ENCODE results near the gene NSFL1C.
"Not testable (repeated sequence)": the region's sequence is repeated elsewhere in the genome, so short reads cannot be mapped to it uniquely, and the experiment has no call there.

Gene NSFL1C

DNA sequence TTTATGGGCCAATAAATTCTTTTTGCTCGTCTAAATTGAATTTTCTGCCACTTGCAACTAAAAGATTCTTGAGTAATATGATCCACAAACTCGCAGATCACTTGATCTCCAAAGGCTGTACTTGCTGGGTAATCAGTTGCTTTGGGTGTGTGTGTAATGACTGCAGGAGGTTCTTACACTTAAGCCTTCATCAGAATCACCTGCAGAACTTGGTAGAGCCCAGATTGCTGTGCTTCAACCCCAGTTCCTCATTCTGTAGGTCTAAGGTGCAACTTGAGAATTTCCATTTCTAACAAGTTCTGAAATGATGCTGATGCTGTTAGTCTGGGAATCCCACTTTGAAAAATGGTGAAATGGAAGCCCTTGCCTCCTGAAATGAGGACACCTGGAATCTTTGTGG is 60.8 kb downstream of the NSFL1C start:
- Mint-ChIP-seq H3K27me3 (no peaks in the 10 kb centered on the region), H3K36me3 (peaks cover 12% of the 10 kb centered on the region), H3K27ac (no peak overlapping the region), H3K9me3 (ENCODE audit: low read depth) (peaks cover 4% of the 10 kb centered on the region), H3K4me1 (ENCODE audit: low read depth) (peaks cover 19% of the 10 kb centered on the region), H3K4me3 (no peak overlapping the region)

DNA sequence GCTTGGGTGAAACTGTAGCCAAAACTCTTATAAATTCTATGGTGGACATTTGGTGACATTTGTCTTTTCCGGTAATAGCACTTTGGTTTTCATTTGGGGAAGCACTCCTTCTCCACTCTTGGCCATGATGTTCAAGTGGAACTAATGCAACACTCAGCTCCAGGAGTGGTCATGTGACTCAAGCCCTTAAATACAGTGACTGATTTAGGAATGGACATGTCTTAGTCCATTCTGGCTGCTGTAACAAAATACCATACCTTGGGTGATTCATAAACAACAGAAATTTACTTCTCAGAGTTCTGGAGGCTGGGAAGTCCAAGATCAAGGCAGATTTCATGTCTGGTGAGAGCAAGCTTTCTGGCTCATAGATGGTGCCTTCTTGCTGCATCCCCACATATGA is 63.0 kb downstream of the NSFL1C start:
- H3K27me3 Mint-ChIP-seq, result no peaks in the 10 kb centered on the region
- no peak overlapping the region for H3K27ac Mint-ChIP-seq
- no peak overlapping the region for H3K4me3 Mint-ChIP-seq
- H3K9me3 Mint-ChIP-seq (ENCODE audit: low read depth), result peaks cover 4% of the 10 kb centered on the region
- H3K36me3 Mint-ChIP-seq, result peaks cover 10% of the 10 kb centered on the region
- H3K4me1 Mint-ChIP-seq (ENCODE audit: low read depth), result peaks cover 19% of the 10 kb centered on the region

GRCh38 chr20:1402149-1402548 is 64.5 kb downstream of the NSFL1C start:
- Mint-ChIP-seq H3K36me3 (peaks cover 7% of the 10 kb centered on the region), H3K4me3 (no peak overlapping the region), H3K27me3 (no peaks in the 10 kb centered on the region), H3K27ac (no peak overlapping the region), H3K4me1 (ENCODE audit: low read depth) (peaks cover 24% of the 10 kb centered on the region), H3K9me3 (ENCODE audit: low read depth) (peaks cover 4% of the 10 kb centered on the region)

DNA sequence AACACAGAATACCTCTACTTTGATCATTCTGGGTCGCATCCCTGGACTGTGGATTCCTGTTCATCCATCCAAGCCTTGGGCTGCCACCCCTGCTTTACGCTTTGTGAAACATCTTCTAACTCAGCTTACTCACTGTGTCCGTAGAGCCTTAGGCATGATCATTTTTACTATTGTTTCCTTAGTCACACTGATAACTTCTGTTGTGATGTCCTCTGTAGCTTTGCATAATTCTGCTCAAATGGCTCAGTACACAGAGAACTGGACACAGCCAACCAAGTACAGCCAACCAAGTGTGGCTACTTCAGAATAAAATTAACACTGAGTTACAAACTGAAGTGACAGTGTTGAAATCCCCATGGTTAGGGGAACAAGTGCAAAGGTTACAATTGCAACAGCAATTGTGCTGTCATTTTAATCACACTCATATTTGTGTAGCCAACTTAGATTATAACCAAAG is 65.2 kb downstream of the NSFL1C start:
- H3K27me3 Mint-ChIP-seq, result no peaks in the 10 kb centered on the region
- H3K27ac Mint-ChIP-seq, result no peak overlapping the region
- H3K4me3 Mint-ChIP-seq, result no peak overlapping the region
- H3K4me1 Mint-ChIP-seq (ENCODE audit: low read depth), result peaks cover 31% of the 10 kb centered on the region
- H3K36me3 Mint-ChIP-seq, result peaks cover 4% of the 10 kb centered on the region
- H3K9me3 Mint-ChIP-seq (ENCODE audit: low read depth), result peaks cover 10% of the 10 kb centered on the region

- not testable (repeated sequence) for H3K36me3 Mint-ChIP-seq, H3K27me3 Mint-ChIP-seq, H3K27ac Mint-ChIP-seq
Observed at GRCh38 chr20:1399678-1400366, 66.8 kb downstream of the NSFL1C start.

GRCh38 chr20:1398185-1398584 is 68.5 kb downstream of the NSFL1C start:
- peaks cover 40% of the 10 kb centered on the region for H3K4me1 Mint-ChIP-seq (ENCODE audit: low read depth)
- not testable (repeated sequence) for H3K27ac Mint-ChIP-seq, H3K27me3 Mint-ChIP-seq

More at GRCh38 chr20:1399678-1400366, 66.8 kb downstream of the NSFL1C start:
- not testable (repeated sequence) for H3K4me3 Mint-ChIP-seq
- H3K9me3 Mint-ChIP-seq (ENCODE audit: low read depth), result peaks cover 10% of the 10 kb centered on the region
- peaks cover 33% of the 10 kb centered on the region for H3K4me1 Mint-ChIP-seq (ENCODE audit: low read depth)

GRCh38 chr20:1397710-1398109 is 68.9 kb downstream of the NSFL1C start:
- Mint-ChIP-seq H3K27ac (no peak overlapping the region), H3K4me1 (ENCODE audit: low read depth) (peaks cover 39% of the 10 kb centered on the region), H3K36me3 (peaks cover 4% of the 10 kb centered on the region), H3K4me3 (no peak overlapping the region), H3K27me3 (no peaks in the 10 kb centered on the region), H3K9me3 (ENCODE audit: low read depth) (peaks cover 9% of the 10 kb centered on the region)

More at GRCh38 chr20:1398185-1398584, 68.5 kb downstream of the NSFL1C start:
- not testable (repeated sequence) for H3K36me3 Mint-ChIP-seq, H3K4me3 Mint-ChIP-seq
- peaks cover 10% of the 10 kb centered on the region for H3K9me3 Mint-ChIP-seq (ENCODE audit: low read depth)

DNA sequence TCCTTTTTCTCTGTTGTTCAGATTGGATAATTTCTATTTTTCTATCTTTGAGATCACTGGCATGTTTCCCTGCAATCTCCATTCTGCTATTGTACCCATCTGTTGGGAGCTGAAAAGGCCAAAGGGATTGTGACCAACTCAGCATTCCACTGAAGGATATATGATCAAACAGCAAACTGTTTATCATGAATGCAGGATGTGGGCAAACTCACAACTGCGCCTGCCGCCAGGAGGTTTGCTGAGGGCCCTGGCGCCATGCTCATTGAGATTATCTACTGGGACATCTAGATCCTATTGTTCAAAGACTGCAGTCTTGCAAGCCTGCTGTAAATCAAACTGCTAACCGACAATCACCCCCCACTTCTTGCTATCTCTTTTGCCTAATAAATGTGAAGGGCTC is 69.9 kb downstream of the NSFL1C start:
- Mint-ChIP-seq H3K36me3 (no peaks in the 10 kb centered on the region), H3K27ac (no peak overlapping the region), H3K4me3 (peak overlapping the region; percentile 17), H3K4me1 (ENCODE audit: low read depth) (peaks cover 33% of the 10 kb centered on the region), H3K9me3 (ENCODE audit: low read depth) (peaks cover 7% of the 10 kb centered on the region), H3K27me3 (no peaks in the 10 kb centered on the region)

DNA sequence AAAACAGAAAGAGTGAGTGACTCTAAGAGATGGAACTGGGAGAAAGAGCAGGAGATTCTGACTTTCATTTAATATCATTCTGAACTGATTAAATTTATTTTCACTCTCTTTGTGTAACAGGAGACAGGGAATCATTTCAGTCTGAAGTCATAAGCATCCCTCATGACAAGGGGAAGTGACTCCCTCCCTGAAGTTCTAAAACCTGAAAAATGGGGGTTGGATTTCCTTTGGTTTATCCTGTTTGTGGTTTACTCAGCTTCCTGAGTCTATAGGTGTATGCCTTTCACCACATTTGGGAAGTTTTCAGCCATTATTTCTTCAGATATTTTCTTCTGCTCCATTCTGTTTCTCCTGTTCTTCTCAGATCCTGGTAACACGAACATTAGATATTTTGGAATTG is 70.4 kb downstream of the NSFL1C start:
- Mint-ChIP-seq H3K9me3 (ENCODE audit: low read depth) (peaks cover 7% of the 10 kb centered on the region), H3K27ac (no peak overlapping the region), H3K27me3 (no peaks in the 10 kb centered on the region), H3K4me3 (peak overlapping the region; percentile 17), H3K36me3 (no peaks in the 10 kb centered on the region), H3K4me1 (ENCODE audit: low read depth) (peaks cover 31% of the 10 kb centered on the region)

DNA sequence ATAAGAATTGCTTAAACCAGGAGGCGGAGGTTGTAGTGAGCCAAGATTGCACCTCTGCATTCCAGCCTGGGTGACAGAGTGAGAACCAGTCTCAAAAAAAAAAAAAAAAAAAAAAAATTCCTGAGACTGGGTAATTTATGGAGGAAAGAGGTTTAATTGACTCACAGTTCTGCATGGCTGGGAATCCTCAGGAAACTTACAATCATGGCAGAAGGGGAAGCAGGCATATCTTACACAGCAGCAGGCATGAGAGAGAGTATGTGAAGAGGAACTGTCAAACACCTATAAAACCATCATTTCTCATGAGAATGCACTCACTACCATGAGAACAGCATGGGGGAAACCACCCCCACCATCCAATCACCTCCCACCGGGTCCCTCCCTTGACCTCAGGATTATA is 72.0 kb downstream of the NSFL1C start:
- Mint-ChIP-seq H3K4me1 (ENCODE audit: low read depth) (peaks cover 46% of the 10 kb centered on the region), H3K9me3 (ENCODE audit: low read depth) (peaks cover 7% of the 10 kb centered on the region), H3K36me3 (no peaks in the 10 kb centered on the region), H3K27ac (no peak overlapping the region), H3K4me3 (no peak overlapping the region), H3K27me3 (no peaks in the 10 kb centered on the region)

- Mint-ChIP-seq H3K4me3 (peak overlapping the region; percentile 97), H3K27ac (peak overlapping the region; percentile 97), H3K4me1 (ENCODE audit: low read depth) (peaks cover 57% of the 10 kb centered on the region), H3K27me3 (no peaks in the 10 kb centered on the region), H3K9me3 (ENCODE audit: low read depth) (peaks cover 7% of the 10 kb centered on the region), H3K36me3 (no peaks in the 10 kb centered on the region)
Observed at GRCh38 chr20:1393507-1393882, 73.2 kb downstream of the NSFL1C start.

DNA sequence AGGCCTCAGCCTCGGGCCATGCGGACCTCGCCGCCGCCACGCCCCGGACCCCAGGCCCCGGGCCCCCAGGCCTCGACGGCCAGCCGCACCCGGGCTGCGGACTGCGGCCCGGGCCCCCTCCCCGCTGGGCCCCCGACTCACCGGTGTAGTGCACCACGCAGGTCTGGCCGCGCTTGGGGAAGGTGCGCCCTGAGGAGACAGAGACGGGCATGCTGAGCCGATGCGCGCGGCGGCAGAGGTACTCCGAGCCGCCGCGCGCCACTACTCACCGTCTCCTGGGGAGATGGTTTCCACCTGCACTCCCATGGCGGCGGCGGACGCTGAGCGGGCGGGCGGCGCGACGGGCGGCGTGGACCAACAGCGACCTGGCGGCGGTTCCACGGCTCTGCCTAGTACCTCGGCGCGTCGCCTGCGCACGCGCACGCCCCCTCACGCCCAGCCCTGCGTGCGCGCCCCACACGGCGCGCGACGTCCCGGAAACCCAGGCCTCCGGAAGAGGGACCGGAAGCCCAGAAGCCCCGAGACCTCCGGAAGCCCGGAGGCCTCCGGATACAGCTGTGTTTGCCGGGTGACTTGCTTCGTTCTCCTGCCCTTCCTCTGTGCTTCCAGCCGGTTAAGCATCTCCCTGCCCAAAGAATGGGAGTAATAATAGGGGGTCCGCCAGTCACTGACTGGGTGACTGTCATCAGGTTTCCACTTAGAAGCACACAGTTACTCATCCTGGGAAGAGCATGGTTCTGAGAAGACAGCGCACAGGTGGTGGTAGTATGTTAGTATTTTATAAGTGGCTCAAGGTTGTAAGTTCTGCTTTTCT is 73.7 kb downstream of the NSFL1C start, which contains the start of gene FKBP1A:
Gene FKBP1A, minus strand, starts transcription at position 362 of the 814 bp plus-strand sequence. Its CDS starts 56 bp downstream, at position 306.
- no peaks in the 10 kb centered on the region for H3K27me3 Mint-ChIP-seq
- H3K4me3 Mint-ChIP-seq, result peak within 1 kb of the TSS; percentile 97
- H3K36me3 Mint-ChIP-seq, result no peaks in the 10 kb centered on the region
- H3K27ac Mint-ChIP-seq, result peak within 1 kb of the TSS; percentile 97
- peaks cover 62% of the 10 kb centered on the region for H3K4me1 Mint-ChIP-seq (ENCODE audit: low read depth)
- H3K9me3 Mint-ChIP-seq (ENCODE audit: low read depth), result peaks cover 7% of the 10 kb centered on the region

- peak overlapping the region; percentile 96 for H3K4me3 Mint-ChIP-seq
- peaks cover 7% of the 10 kb centered on the region for H3K9me3 Mint-ChIP-seq (ENCODE audit: low read depth)
- H3K27me3 Mint-ChIP-seq, result no peaks in the 10 kb centered on the region
- H3K36me3 Mint-ChIP-seq, result no peaks in the 10 kb centered on the region
- peaks cover 63% of the 10 kb centered on the region for H3K4me1 Mint-ChIP-seq (ENCODE audit: low read depth)
- peak overlapping the region; percentile 93 for H3K27ac Mint-ChIP-seq
Observed at GRCh38 chr20:1392443-1392692, 74.3 kb downstream of the NSFL1C start.

All from activated naive CD8-positive, alpha-beta T cell (primary cell).